Keratinocyte (primary cell): ENCODE results near the gene PLEKHG2. TPM values are rescaled to one million over a fixed set of nuclear protein-coding genes. Genes with fewer than 3 reads are reported as not detected.

Experiments
- DNase-seq: peaks from one replicate; pipeline ENCODE4 v3.0.0-alpha.2; 2011; ENCODE audit warnings: low read depth, missing footprints, low spot score
- FAIRE-seq: peaks from 2 replicates; lab custom pipeline; 2011; peaks lifted over from hg19 to GRCh38; lab: Jason Lieb, UNC
- H2AFZ ChIP-seq: 2 replicates; pipeline ENCODE4 v1.6.0; 2012; ENCODE audit warnings: low read length, control low read depth, inconsistent platforms; ENCODE audit not compliant: control insufficient read depth
- H3K27ac ChIP-seq: 2 replicates; pipeline ENCODE4 v1.5.1; 2011; ENCODE audit warnings: low read length; ENCODE audit not compliant: control insufficient read depth, insufficient read depth
- H3K27me3 ChIP-seq: 3 replicates; pipeline ENCODE4 v1.6.0; 2011; ENCODE audit warnings: low read length; ENCODE audit not compliant: control insufficient read depth, insufficient read depth; ENCODE audit errors: extremely low read depth
- H3K36me3 ChIP-seq, 2 experiments: 2 replicates in 1 of 2; 3 replicates in 1 of 2; pipeline ENCODE4 v1.5.1; 2011; ENCODE audit warnings: low read length in 2 of 2, mild to moderate bottlenecking in 1 of 2; ENCODE audit not compliant: control insufficient read depth in 2 of 2, insufficient read depth in 2 of 2; ENCODE audit errors: extremely low read depth in 1 of 2
- H3K4me1 ChIP-seq: 3 replicates; pipeline ENCODE4 v1.5.1; 2011; ENCODE audit warnings: low read length; ENCODE audit not compliant: control insufficient read depth, insufficient read depth; ENCODE audit errors: extremely low read depth
- H3K4me2 ChIP-seq: 3 replicates; pipeline ENCODE4 v1.6.0; 2011; ENCODE audit warnings: low read depth, low read length; ENCODE audit not compliant: control insufficient read depth, insufficient read depth; ENCODE audit errors: extremely low read depth
- H3K4me3 ChIP-seq, 3 experiments: fragments of 200-600 bp in 1 of 3; sonication (generic) in 1 of 3; 2 replicates in 2 of 3; 3 replicates in 1 of 3; pipeline ENCODE4 v1.5.1; 2011 to 2016; ENCODE audit warnings: low read length in 3 of 3, mild to moderate bottlenecking in 3 of 3, control low read depth in 2 of 3, inconsistent platforms in 1 of 3, low read depth in 1 of 3, mixed read lengths in 1 of 3, mixed run types in 1 of 3, moderate library complexity in 1 of 3; ENCODE audit not compliant: control insufficient read depth in 2 of 3, insufficient read depth in 2 of 3; ENCODE audit errors: extremely low read depth in 1 of 3
- H3K79me2 ChIP-seq: 2 replicates; pipeline ENCODE4 v1.6.0; 2012; ENCODE audit warnings: low read length; ENCODE audit not compliant: control insufficient read depth, insufficient read depth
- H3K9ac ChIP-seq: 3 replicates; pipeline ENCODE4 v1.6.0; 2011; ENCODE audit warnings: low read length; ENCODE audit not compliant: control insufficient read depth, insufficient read depth; ENCODE audit errors: extremely low read depth
- H3K9me1 ChIP-seq: 3 replicates; pipeline ENCODE4 v1.6.0; 2011; ENCODE audit warnings: low read length; ENCODE audit not compliant: control insufficient read depth, insufficient read depth; ENCODE audit errors: extremely low read depth
- H3K9me3 ChIP-seq: 2 replicates; pipeline ENCODE4 v1.5.1; 2012; ENCODE audit warnings: low read depth, low read length; ENCODE audit not compliant: control insufficient read depth
- H4K20me1 ChIP-seq: 3 replicates; pipeline ENCODE4 v1.6.0; 2011; ENCODE audit warnings: low read length; ENCODE audit not compliant: control insufficient read depth, insufficient read depth; ENCODE audit errors: extremely low read depth
- EZH2 ChIP-seq: IDR thresholded peaks from one replicate; pipeline ENCODE4 v1.6.1; 2012; ENCODE audit warnings: inconsistent platforms, mild to moderate bottlenecking, low read length, moderate library complexity
- dilution Hi-C: fragments of 300-500 bp; cut with MboI; formaldehyde crosslinking; loops from one replicate; pipeline ENCODE4 v1.7.0; 2020; ENCODE audit warnings: low sequenced_read_pairs; ENCODE audit not compliant: extremely low pct_ligation_motif_present
- polyA plus RNA-seq, 5 experiments: library from polyadenylated mRNA; depleted of rRNA in 3 of 5; stranded (reverse) in 3 of 5; stranded (forward) in 1 of 5; unstranded in 1 of 5; fragments of >200 nt; gene quantifications; 1 replicate in 1 of 5; 2 replicates in 3 of 5; 3 replicates in 1 of 5; pipeline versions ENCODE4 v1.2.1 to v1.2.3, GENCODE V29; 2011 to 2012; ENCODE audit warnings: missing spikeins in 2 of 5, low read depth in 1 of 5, low replicate concordance in 1 of 5
- TF ChIP-seq, protein P1 (sequence below), 3 experiments: IDR thresholded peaks in 1 of 3; conservative IDR thresholded peaks in 1 of 3; optimal IDR thresholded peaks in 1 of 3; 2 replicates in 2 of 3; 3 replicates in 1 of 3; pipeline versions ENCODE3 to v1.5.1; 2011; ENCODE audit warnings: low read length in 3 of 3, mild to moderate bottlenecking in 3 of 3, moderate library complexity in 2 of 3, control low read depth in 1 of 3, inconsistent platforms in 1 of 3; ENCODE audit not compliant: insufficient read depth in 2 of 3; ENCODE audit errors: extremely low read depth in 1 of 3

The PLEKHG2 gene
- polyA plus RNA-seq, 1 donor (not counting 4 experiments of a cell fraction or from before 2014, with no cell fraction given), result 5.2 TPM

GRCh38 chr19:39424934-39425333 lies 12.5 kb downstream of the PLEKHG2 start:
- Histone ChIP-seq H3K4me3 (no peak overlapping the region), H3K4me1 (no peaks in the 10 kb centered on the region), H3K36me3 (peaks cover 0 to 3% of the 10 kb centered on the region in 2 experiments), H3K9me3 (no peaks in the 10 kb centered on the region), H3K27ac (no peak overlapping the region), H3K4me2 (no peak overlapping the region), H3K79me2 (no peaks in the 10 kb centered on the region), H3K9ac (no peak overlapping the region), H3K9me1 (no peaks in the 10 kb centered on the region), H2AFZ (no peak overlapping the region), H3K27me3 (no peaks in the 10 kb centered on the region), H4K20me1 (no peaks in the 10 kb centered on the region)
- no peak for TF ChIP-seq EZH2
- TF ChIP-seq, protein P1, sequence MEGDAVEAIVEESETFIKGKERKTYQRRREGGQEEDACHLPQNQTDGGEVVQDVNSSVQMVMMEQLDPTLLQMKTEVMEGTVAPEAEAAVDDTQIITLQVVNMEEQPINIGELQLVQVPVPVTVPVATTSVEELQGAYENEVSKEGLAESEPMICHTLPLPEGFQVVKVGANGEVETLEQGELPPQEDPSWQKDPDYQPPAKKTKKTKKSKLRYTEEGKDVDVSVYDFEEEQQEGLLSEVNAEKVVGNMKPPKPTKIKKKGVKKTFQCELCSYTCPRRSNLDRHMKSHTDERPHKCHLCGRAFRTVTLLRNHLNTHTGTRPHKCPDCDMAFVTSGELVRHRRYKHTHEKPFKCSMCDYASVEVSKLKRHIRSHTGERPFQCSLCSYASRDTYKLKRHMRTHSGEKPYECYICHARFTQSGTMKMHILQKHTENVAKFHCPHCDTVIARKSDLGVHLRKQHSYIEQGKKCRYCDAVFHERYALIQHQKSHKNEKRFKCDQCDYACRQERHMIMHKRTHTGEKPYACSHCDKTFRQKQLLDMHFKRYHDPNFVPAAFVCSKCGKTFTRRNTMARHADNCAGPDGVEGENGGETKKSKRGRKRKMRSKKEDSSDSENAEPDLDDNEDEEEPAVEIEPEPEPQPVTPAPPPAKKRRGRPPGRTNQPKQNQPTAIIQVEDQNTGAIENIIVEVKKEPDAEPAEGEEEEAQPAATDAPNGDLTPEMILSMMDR (optimal IDR thresholded peaks at IDR 0.05 in 1 of 3, IDR thresholded peaks at IDR 0.05 in 1 of 3, conservative IDR thresholded peaks at IDR 0.05 in 1 of 3; ENCODE audit: extremely low read depth in 1 of 3, insufficient read depth in 2 of 3, low read length in 3 of 3), result no peak
- no peak for FAIRE-seq
- dilution Hi-C loops, result no loop called here
- DNase-seq, result no peak

- Histone ChIP-seq H3K4me2 (no peak overlapping the region), H3K4me3 (no peak overlapping the region), H2AFZ (no peak overlapping the region), H3K9me3 (no peaks in the 10 kb centered on the region), H4K20me1 (no peaks in the 10 kb centered on the region), H3K27ac (no peak overlapping the region), H3K36me3 (peaks cover 0 to 3% of the 10 kb centered on the region in 2 experiments), H3K27me3 (no peaks in the 10 kb centered on the region), H3K9ac (no peak overlapping the region), H3K4me1 (no peaks in the 10 kb centered on the region), H3K9me1 (no peaks in the 10 kb centered on the region), H3K79me2 (no peaks in the 10 kb centered on the region)
- no peak for DNase-seq
- no peak for TF ChIP-seq EZH2
- TF ChIP-seq, protein P1 (optimal IDR thresholded peaks at IDR 0.05 in 1 of 3, IDR thresholded peaks at IDR 0.05 in 1 of 3, conservative IDR thresholded peaks at IDR 0.05 in 1 of 3; ENCODE audit: extremely low read depth in 1 of 3, insufficient read depth in 2 of 3, low read length in 3 of 3), result no peak
- dilution Hi-C loops, result no loop called here
- FAIRE-seq, result no peak
Measured at GRCh38 chr19:39425744-39426143, 13.3 kb downstream of the PLEKHG2 start.
